ENCODE measurements around the gene MYO3B. TPM values are rescaled to one million over a fixed set of nuclear protein-coding genes. Genes with fewer than 3 reads are reported as not detected.
"Not testable (repeated sequence)": the region's sequence is repeated elsewhere in the genome, so short reads cannot be mapped to it uniquely, and the experiment has no call there.

The MYO3B gene
- total RNA-seq, 1 experiment from 2014 or later, result not detected

DNA sequence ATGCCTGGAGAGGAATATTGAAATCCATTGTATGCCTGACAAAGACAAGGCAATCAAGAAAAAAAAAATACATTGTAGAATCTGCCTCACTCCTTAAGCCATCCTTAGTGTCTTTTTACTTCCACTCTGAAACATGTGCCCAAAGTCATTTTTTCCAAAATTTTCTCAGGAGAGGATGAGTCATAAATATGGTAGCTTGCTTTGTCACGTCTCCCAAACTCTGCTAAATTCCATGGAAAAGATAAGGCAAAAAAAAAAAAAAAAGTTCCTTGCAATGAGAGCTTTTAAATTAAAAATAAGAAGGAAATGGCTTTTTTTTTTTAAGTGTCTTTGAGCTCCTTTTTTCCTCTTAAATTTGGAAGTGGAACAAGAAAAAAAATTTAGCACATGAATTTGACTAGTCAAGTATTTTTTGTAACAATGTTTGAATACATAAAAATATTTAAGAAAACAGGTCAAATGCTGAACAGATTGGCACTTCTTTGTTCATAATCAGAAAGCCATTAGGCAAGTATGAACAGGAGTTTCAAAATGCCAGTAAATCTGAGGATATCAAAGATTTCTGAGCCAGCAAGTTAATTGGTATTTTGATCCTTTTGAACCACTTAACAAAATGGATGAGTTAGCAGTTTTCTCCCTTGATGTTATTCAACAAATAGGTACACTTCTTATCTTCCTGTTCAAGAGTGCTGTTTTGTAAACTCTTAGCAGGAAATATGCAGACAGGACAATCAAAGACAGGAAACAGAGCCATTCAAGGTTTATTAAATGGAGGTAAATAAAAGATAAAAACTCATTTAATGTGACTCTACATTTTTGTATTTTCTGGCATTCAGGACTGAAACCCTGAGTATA lies 289.8 kb downstream of the MYO3B start:
- no TSS peak for BruUV-seq (replicated peaks)
- POLR2A ChIA-PET, result interaction anchor here (0.6 to 2.1 kb wide), 5 partner anchors 13 to 485 kb away, joined by 3 to 7 read pairs (median 4); no protein-coding TSS in a partner anchor
- CTCF ChIA-PET, result interaction anchor here (0.6 to 0.7 kb wide), 3 partner anchors 25 to 410 kb away, joined by 3 read pairs; no protein-coding TSS in a partner anchor
- no peak for DNase-seq (ENCODE audit: unreplicated experiment)
- Mint-ChIP-seq H3K27ac (ENCODE audit: low read depth, unreplicated experiment) (no peak overlapping the region), H3K4me3 (ENCODE audit: unreplicated experiment) (no peak overlapping the region), H3K4me1 (ENCODE audit: insufficient read depth, unreplicated experiment) (no peaks in the 10 kb centered on the region), H3K27me3 (ENCODE audit: insufficient read depth, unreplicated experiment) (no peaks in the 10 kb centered on the region), H3K36me3 (ENCODE audit: insufficient read depth, unreplicated experiment) (peaks cover 5% of the 10 kb centered on the region), H3K9me3 (ENCODE audit: unreplicated experiment) (peaks cover 7% of the 10 kb centered on the region)
- intact Hi-C loops (cut with micrococcal nuclease), result no loop called here
- TF ChIP-seq, protein P1, sequence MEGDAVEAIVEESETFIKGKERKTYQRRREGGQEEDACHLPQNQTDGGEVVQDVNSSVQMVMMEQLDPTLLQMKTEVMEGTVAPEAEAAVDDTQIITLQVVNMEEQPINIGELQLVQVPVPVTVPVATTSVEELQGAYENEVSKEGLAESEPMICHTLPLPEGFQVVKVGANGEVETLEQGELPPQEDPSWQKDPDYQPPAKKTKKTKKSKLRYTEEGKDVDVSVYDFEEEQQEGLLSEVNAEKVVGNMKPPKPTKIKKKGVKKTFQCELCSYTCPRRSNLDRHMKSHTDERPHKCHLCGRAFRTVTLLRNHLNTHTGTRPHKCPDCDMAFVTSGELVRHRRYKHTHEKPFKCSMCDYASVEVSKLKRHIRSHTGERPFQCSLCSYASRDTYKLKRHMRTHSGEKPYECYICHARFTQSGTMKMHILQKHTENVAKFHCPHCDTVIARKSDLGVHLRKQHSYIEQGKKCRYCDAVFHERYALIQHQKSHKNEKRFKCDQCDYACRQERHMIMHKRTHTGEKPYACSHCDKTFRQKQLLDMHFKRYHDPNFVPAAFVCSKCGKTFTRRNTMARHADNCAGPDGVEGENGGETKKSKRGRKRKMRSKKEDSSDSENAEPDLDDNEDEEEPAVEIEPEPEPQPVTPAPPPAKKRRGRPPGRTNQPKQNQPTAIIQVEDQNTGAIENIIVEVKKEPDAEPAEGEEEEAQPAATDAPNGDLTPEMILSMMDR (IDR thresholded peaks at IDR 0.05; ENCODE audit: unreplicated experiment), result no peak

GRCh38 chr2:170468557-170468956 lies 290.6 kb downstream of the MYO3B start:
- ChIA-PET POLR2A (no interaction called here), CTCF (no interaction called here)
- H3K4me1 Mint-ChIP-seq (ENCODE audit: insufficient read depth, unreplicated experiment), result no peaks in the 10 kb centered on the region
- TF ChIP-seq, protein P1 (IDR thresholded peaks at IDR 0.05; ENCODE audit: unreplicated experiment), result no peak
- intact Hi-C loops (cut with micrococcal nuclease), result no loop called here
- no peak for DNase-seq (ENCODE audit: unreplicated experiment)
- H3K27me3 Mint-ChIP-seq (ENCODE audit: insufficient read depth, unreplicated experiment), result no peaks in the 10 kb centered on the region
- peaks cover 7% of the 10 kb centered on the region for H3K9me3 Mint-ChIP-seq (ENCODE audit: unreplicated experiment)
- no TSS peak for BruUV-seq (replicated peaks)
- H3K36me3 Mint-ChIP-seq (ENCODE audit: insufficient read depth, unreplicated experiment), result peaks cover 5% of the 10 kb centered on the region
- no peak overlapping the region for H3K4me3 Mint-ChIP-seq (ENCODE audit: unreplicated experiment)
- H3K27ac Mint-ChIP-seq (ENCODE audit: low read depth, unreplicated experiment), result no peak overlapping the region

GRCh38 chr2:170472498-170472897 lies 294.6 kb downstream of the MYO3B start:
- H3K9me3 Mint-ChIP-seq (ENCODE audit: unreplicated experiment), result not testable (repeated sequence)

GRCh38 chr2:170475878-170476277 lies 297.9 kb downstream of the MYO3B start:
- DNase-seq (ENCODE audit: unreplicated experiment), result no peak
- Mint-ChIP-seq H3K27me3 (ENCODE audit: insufficient read depth, unreplicated experiment) (no peaks in the 10 kb centered on the region), H3K4me1 (ENCODE audit: insufficient read depth, unreplicated experiment) (no peaks in the 10 kb centered on the region), H3K9me3 (ENCODE audit: unreplicated experiment) (peaks cover 7% of the 10 kb centered on the region), H3K4me3 (ENCODE audit: unreplicated experiment) (no peak overlapping the region), H3K27ac (ENCODE audit: low read depth, unreplicated experiment) (no peak overlapping the region), H3K36me3 (ENCODE audit: insufficient read depth, unreplicated experiment) (peaks cover 4% of the 10 kb centered on the region)
- TF ChIP-seq, protein P1 (IDR thresholded peaks at IDR 0.05; ENCODE audit: unreplicated experiment), result no peak
- BruUV-seq (replicated peaks), result no TSS peak
- POLR2A ChIA-PET, result interaction anchor here (0.6 kb wide), 1 partner anchor 17 kb away, joined by 3 read pairs; no protein-coding TSS in a partner anchor
- intact Hi-C loops (cut with micrococcal nuclease), result no loop called here
- CTCF ChIA-PET, result interaction anchor here (1.1 kb wide), 1 partner anchor 11 kb away, joined by 3 read pairs; no protein-coding TSS in a partner anchor

More at GRCh38 chr2:170472498-170472897, 294.6 kb downstream of the MYO3B start:
- BruUV-seq (replicated peaks); H3K36me3 Mint-ChIP-seq (ENCODE audit: insufficient read depth, unreplicated experiment); H3K4me1 Mint-ChIP-seq (ENCODE audit: insufficient read depth, unreplicated experiment); POLR2A ChIA-PET; DNase-seq (ENCODE audit: unreplicated experiment); H3K27ac Mint-ChIP-seq (ENCODE audit: low read depth, unreplicated experiment); H3K4me3 Mint-ChIP-seq (ENCODE audit: unreplicated experiment); H3K27me3 Mint-ChIP-seq (ENCODE audit: insufficient read depth, unreplicated experiment); intact Hi-C loops (cut with micrococcal nuclease): not testable (repeated sequence)
- CTCF ChIA-PET, result interaction anchor here (0.5 to 0.9 kb wide), 4 partner anchors 21 to 252 kb away, joined by 3 to 4 read pairs (median 4); no protein-coding TSS in a partner anchor
